Measurements from ENCODE around the gene PTPRA. TPM values are rescaled to one million over a fixed set of nuclear protein-coding genes. Genes with fewer than 3 reads are reported as not detected.

Gene PTPRA
- total RNA-seq, 1 experiment from 2014 or later: 45.2 TPM

GRCh38 chr20:3080939-3081388 is 207.7 kb downstream of the PTPRA start:
- no peak overlapping the region for H2AK5ac ChIP-seq (ENCODE audit: insufficient read length, low read length)
- no peak overlapping the region for H3K56ac ChIP-seq (ENCODE audit: insufficient read length, low read depth, low read length)
- no peaks in the 10 kb centered on the region for H3K79me1 ChIP-seq (ENCODE audit: insufficient read depth, low read depth, low read length, poor library complexity, severe bottlenecking)
- H2BK15ac ChIP-seq (ENCODE audit: low read depth, low read length): no peak overlapping the region
- H3K18ac ChIP-seq (ENCODE audit: insufficient read length, low read depth, low read length): no peak overlapping the region
- TF ChIP-seq, protein P1, sequence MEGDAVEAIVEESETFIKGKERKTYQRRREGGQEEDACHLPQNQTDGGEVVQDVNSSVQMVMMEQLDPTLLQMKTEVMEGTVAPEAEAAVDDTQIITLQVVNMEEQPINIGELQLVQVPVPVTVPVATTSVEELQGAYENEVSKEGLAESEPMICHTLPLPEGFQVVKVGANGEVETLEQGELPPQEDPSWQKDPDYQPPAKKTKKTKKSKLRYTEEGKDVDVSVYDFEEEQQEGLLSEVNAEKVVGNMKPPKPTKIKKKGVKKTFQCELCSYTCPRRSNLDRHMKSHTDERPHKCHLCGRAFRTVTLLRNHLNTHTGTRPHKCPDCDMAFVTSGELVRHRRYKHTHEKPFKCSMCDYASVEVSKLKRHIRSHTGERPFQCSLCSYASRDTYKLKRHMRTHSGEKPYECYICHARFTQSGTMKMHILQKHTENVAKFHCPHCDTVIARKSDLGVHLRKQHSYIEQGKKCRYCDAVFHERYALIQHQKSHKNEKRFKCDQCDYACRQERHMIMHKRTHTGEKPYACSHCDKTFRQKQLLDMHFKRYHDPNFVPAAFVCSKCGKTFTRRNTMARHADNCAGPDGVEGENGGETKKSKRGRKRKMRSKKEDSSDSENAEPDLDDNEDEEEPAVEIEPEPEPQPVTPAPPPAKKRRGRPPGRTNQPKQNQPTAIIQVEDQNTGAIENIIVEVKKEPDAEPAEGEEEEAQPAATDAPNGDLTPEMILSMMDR (conservative IDR thresholded peaks at IDR 0.05): no peak
- no peak overlapping the region for H2BK120ac ChIP-seq (ENCODE audit: low read depth, low read length, poor library complexity, severe bottlenecking)
- H3K4me1 Mint-ChIP-seq: peaks cover 0 to 3% of the 10 kb centered on the region in 2 experiments; a peak in 1 of 4 replicates
- H3K4me2 ChIP-seq (ENCODE audit: insufficient read depth, insufficient read length, low read length): no peak overlapping the region
- H3K9me3 ChIP-seq (ENCODE audit: control insufficient read depth, low read depth, low read length): no peaks in the 10 kb centered on the region
- no peak overlapping the region for H3K27ac Mint-ChIP-seq
- H4K91ac ChIP-seq (ENCODE audit: insufficient read length, low read depth, low read length): no peak overlapping the region
- no peaks in the 10 kb centered on the region; a peak in 2 of 7 replicates for H3K36me3 Mint-ChIP-seq (ENCODE audit: insufficient read depth in 1 of 3, low read depth in 3 of 3)
- no peak overlapping the region for H3K4me3 Mint-ChIP-seq
- H2BK5ac ChIP-seq (ENCODE audit: insufficient read length, low read length): no peak overlapping the region
- H3K9ac ChIP-seq (ENCODE audit: extremely low read depth, insufficient read length, low read length): no peak overlapping the region
- no peaks in the 10 kb centered on the region; the same call in 1 of the 2 replicates for H3K4me1 ChIP-seq (ENCODE audit: insufficient read depth, low read length)
- no peak overlapping the region for H2BK12ac ChIP-seq (ENCODE audit: insufficient read length, low read depth, low read length)
- H3K27me3 Mint-ChIP-seq (ENCODE audit: low read depth): peaks cover 67% of the 10 kb centered on the region
- WGBS (ENCODE audit: extremely low coverage, insufficient read length, low lambda C conversion rate): no CpG with 5 or more reads among the region's 6 CpGs
- no peak overlapping the region for H3K27ac ChIP-seq (ENCODE audit: insufficient read length, low read depth, low read length)
- H3K9me3 Mint-ChIP-seq: peaks cover 2 to 3% of the 10 kb centered on the region in 2 experiments; a peak in 2 of 5 replicates
- peaks cover 29% of the 10 kb centered on the region for H3K27me3 ChIP-seq (ENCODE audit: insufficient read depth, low read length)
- no peak overlapping the region for H4K8ac ChIP-seq (replicated peaks; ENCODE audit: insufficient read length, low read depth, low read length)
- H4K5ac ChIP-seq (ENCODE audit: insufficient read length, low read depth, low read length): no peak overlapping the region
- H3K23ac ChIP-seq (ENCODE audit: insufficient read length, low read depth, low read length): no peak overlapping the region
- DNase-seq: no peak
- H2BK20ac ChIP-seq (ENCODE audit: low read depth, low read length, poor library complexity, severe bottlenecking): no peak overlapping the region
- no peak overlapping the region for H2AFZ ChIP-seq (ENCODE audit: low read length)
- no peak overlapping the region for H3K4ac ChIP-seq (ENCODE audit: low read depth, low read length)
- no peaks in the 10 kb centered on the region for H3K79me2 ChIP-seq (ENCODE audit: insufficient read depth, low read length)
- H4K20me1 ChIP-seq (ENCODE audit: control insufficient read depth, insufficient read depth, insufficient read length): no peaks in the 10 kb centered on the region
- H3T11ph ChIP-seq (ENCODE audit: low read length): no peak overlapping the region
- peaks cover 4% of the 10 kb centered on the region for H3K23me2 ChIP-seq (ENCODE audit: insufficient read length, low read depth, low read length, poor library complexity, severe bottlenecking)
- H3K14ac ChIP-seq (ENCODE audit: insufficient read depth, low read length): no peak overlapping the region
